ENCODE results near the gene PTPRN2.

Gene PTPRN2

GRCh38 chr7:157637216-157637949, 950.2 kb downstream of the PTPRN2 start:
- Histone ChIP-seq H3K79me2 (no peaks in the 10 kb centered on the region), H3K9me3 (ENCODE audit: control insufficient read depth, low read length) (no peaks in the 10 kb centered on the region), H3K4me1 (no peaks in the 10 kb centered on the region), H3K36me3 (ENCODE audit: control insufficient read depth, insufficient read depth, low read length) (no peaks in the 10 kb centered on the region), H2AFZ (no peak overlapping the region), H3K27ac (no peak overlapping the region), H3K27me3 (ENCODE audit: control insufficient read depth, insufficient read depth, low read length) (no peaks in the 10 kb centered on the region), H3K4me2 (ENCODE audit: low read length) (no peak overlapping the region), H3K4me3 (ENCODE audit: low read depth, low read length) (no peak overlapping the region), H3K9ac (no peak overlapping the region)
- TF ChIP-seq CTCF (IDR thresholded peaks at IDR 0.05): no peak

GRCh38 chr7:157635669-157636068, 952.0 kb downstream of the PTPRN2 start:
- no peaks in the 10 kb centered on the region for H3K4me1 ChIP-seq
- H2AFZ ChIP-seq: no peak overlapping the region
- no peak overlapping the region for H3K4me3 ChIP-seq (ENCODE audit: low read depth, low read length)
- no peaks in the 10 kb centered on the region for H3K79me2 ChIP-seq
- H3K36me3 ChIP-seq (ENCODE audit: control insufficient read depth, insufficient read depth, low read length): no peaks in the 10 kb centered on the region
- no peak overlapping the region for H3K9ac ChIP-seq
- no peak overlapping the region for H3K27ac ChIP-seq
- H3K27me3 ChIP-seq (ENCODE audit: control insufficient read depth, insufficient read depth, low read length): no peaks in the 10 kb centered on the region
- TF ChIP-seq CTCF (IDR thresholded peaks at IDR 0.05): no peak
- H3K9me3 ChIP-seq (ENCODE audit: control insufficient read depth, low read length): no peaks in the 10 kb centered on the region
- no peak overlapping the region for H3K4me2 ChIP-seq (ENCODE audit: low read length)

- no peak overlapping the region for H2AFZ ChIP-seq
- no peaks in the 10 kb centered on the region for H3K27me3 ChIP-seq (ENCODE audit: control insufficient read depth, insufficient read depth, low read length)
- H3K27ac ChIP-seq: no peak overlapping the region
- no peaks in the 10 kb centered on the region for H3K9me3 ChIP-seq (ENCODE audit: control insufficient read depth, low read length)
- no peaks in the 10 kb centered on the region for H3K79me2 ChIP-seq
- no peak overlapping the region for H3K9ac ChIP-seq
- no peaks in the 10 kb centered on the region for H3K36me3 ChIP-seq (ENCODE audit: control insufficient read depth, insufficient read depth, low read length)
- no peak overlapping the region for H3K4me2 ChIP-seq (ENCODE audit: low read length)
- TF ChIP-seq CTCF (IDR thresholded peaks at IDR 0.05): no peak
- no peaks in the 10 kb centered on the region for H3K4me1 ChIP-seq
- H3K4me3 ChIP-seq (ENCODE audit: low read depth, low read length): no peak overlapping the region
Observed at GRCh38 chr7:157635148-157635500, 952.5 kb downstream of the PTPRN2 start.

- H3K27ac ChIP-seq: no peak overlapping the region
- H3K4me2 ChIP-seq (ENCODE audit: low read length): no peak overlapping the region
- no peaks in the 10 kb centered on the region for H3K36me3 ChIP-seq (ENCODE audit: control insufficient read depth, insufficient read depth, low read length)
- H3K4me1 ChIP-seq: no peaks in the 10 kb centered on the region
- no peaks in the 10 kb centered on the region for H3K9me3 ChIP-seq (ENCODE audit: control insufficient read depth, low read length)
- H3K9ac ChIP-seq: no peak overlapping the region
- no peaks in the 10 kb centered on the region for H3K79me2 ChIP-seq
- H3K27me3 ChIP-seq (ENCODE audit: control insufficient read depth, insufficient read depth, low read length): no peaks in the 10 kb centered on the region
- no peak overlapping the region for H2AFZ ChIP-seq
- H3K4me3 ChIP-seq (ENCODE audit: low read depth, low read length): no peak overlapping the region
- no peak for TF ChIP-seq CTCF (IDR thresholded peaks at IDR 0.05)
Observed at GRCh38 chr7:157634401-157635147, 953.0 kb downstream of the PTPRN2 start.

Measured in parathyroid adenoma (tissue), 2 donors.